H9 (cell line): ENCODE measurements around the gene LFNG. TPM values are rescaled to one million over a fixed set of nuclear protein-coding genes. Genes with fewer than 3 reads are reported as not detected.

Experiments
- DNase-seq: peaks from one replicate; pipeline ENCODE4 v3.0.0-alpha.2; 2017
- H2AFZ ChIP-seq: one replicate; pipeline ENCODE4 v1.6.1; 2013; ENCODE audit warnings: mild to moderate bottlenecking, low read length, control low read depth, moderate library complexity
- H2AK5ac ChIP-seq: 2 replicates; pipeline ENCODE4 v1.6.1; 2013; ENCODE audit warnings: low read length, control low read depth, mixed read lengths; ENCODE audit not compliant: insufficient read length
- H2BK120ac ChIP-seq: one replicate; pipeline ENCODE4 v1.6.1; 2013; ENCODE audit warnings: low read depth, mild to moderate bottlenecking, low read length, control low read depth, inconsistent platforms; ENCODE audit not compliant: poor library complexity, severe bottlenecking
- H2BK12ac ChIP-seq: 2 replicates; pipeline ENCODE4 v1.6.1; 2013; ENCODE audit warnings: low read length, control low read depth, mixed read lengths, low read depth; ENCODE audit not compliant: insufficient read length
- H2BK15ac ChIP-seq: 2 replicates; pipeline ENCODE4 v1.6.1; 2013; ENCODE audit warnings: low read depth, low read length, control low read depth
- H2BK20ac ChIP-seq: one replicate; pipeline ENCODE4 v1.6.1; 2013; ENCODE audit warnings: low read depth, mild to moderate bottlenecking, low read length, control low read depth, inconsistent platforms; ENCODE audit not compliant: poor library complexity, severe bottlenecking
- H2BK5ac ChIP-seq: 2 replicates; pipeline ENCODE4 v1.6.1; 2013; ENCODE audit warnings: low read length, control low read depth, mixed read lengths; ENCODE audit not compliant: insufficient read length
- H3K14ac ChIP-seq: 2 replicates; pipeline ENCODE4 v1.6.1; 2013; ENCODE audit warnings: low read length, control low read depth; ENCODE audit not compliant: insufficient read depth
- H3K18ac ChIP-seq: 2 replicates; pipeline ENCODE4 v1.6.1; 2013; ENCODE audit warnings: low read depth, mild to moderate bottlenecking, mixed read lengths, low read length, control low read depth; ENCODE audit not compliant: insufficient read length
- H3K23ac ChIP-seq: 2 replicates; pipeline ENCODE4 v1.6.1; 2013; ENCODE audit warnings: low read length, control low read depth, mixed read lengths, low read depth; ENCODE audit not compliant: insufficient read length
- H3K23me2 ChIP-seq: 2 replicates; pipeline ENCODE4 v1.6.1; 2013; ENCODE audit warnings: low read depth, mild to moderate bottlenecking, mixed read lengths, low read length, control low read depth; ENCODE audit not compliant: insufficient read length, poor library complexity, severe bottlenecking
- H3K27ac ChIP-seq: 2 replicates; pipeline ENCODE4 v1.5.1; 2013; ENCODE audit warnings: low read length, control low read depth, mixed read lengths, low read depth; ENCODE audit not compliant: insufficient read length
- H3K27me3 ChIP-seq: 2 replicates; pipeline ENCODE4 v1.6.1; 2013; ENCODE audit warnings: low read length, control low read depth, inconsistent platforms; ENCODE audit not compliant: insufficient read depth
- H3K4ac ChIP-seq: 2 replicates; pipeline ENCODE4 v1.6.1; 2013; ENCODE audit warnings: low read depth, mild to moderate bottlenecking, control low read depth, inconsistent platforms, low read length, moderate library complexity
- H3K4me1 ChIP-seq: 2 replicates; pipeline ENCODE4 v1.6.1; 2013; ENCODE audit warnings: low read length, control low read depth, inconsistent platforms; ENCODE audit not compliant: insufficient read depth
- H3K4me2 ChIP-seq: 2 replicates; pipeline ENCODE4 v1.6.1; 2013; ENCODE audit warnings: low read length, control low read depth, mixed read lengths; ENCODE audit not compliant: insufficient read length, insufficient read depth
- H3K56ac ChIP-seq: 2 replicates; pipeline ENCODE4 v1.6.1; 2013; ENCODE audit warnings: low read depth, mild to moderate bottlenecking, mixed read lengths, low read length, control low read depth; ENCODE audit not compliant: insufficient read length
- H3K79me1 ChIP-seq: 2 replicates; pipeline ENCODE4 v1.6.1; 2013; ENCODE audit warnings: low read depth, mild to moderate bottlenecking, moderate library complexity, low read length, control low read depth, inconsistent platforms; ENCODE audit not compliant: insufficient read depth, poor library complexity, severe bottlenecking
- H3K79me2 ChIP-seq: 2 replicates; pipeline ENCODE4 v1.6.1; 2013; ENCODE audit warnings: low read length, control low read depth, inconsistent platforms; ENCODE audit not compliant: insufficient read depth
- H3K9ac ChIP-seq: 2 replicates; pipeline ENCODE4 v1.6.1; 2013; ENCODE audit warnings: low read length, control low read depth, mixed read lengths; ENCODE audit not compliant: insufficient read length; ENCODE audit errors: extremely low read depth
- H3K9me3 ChIP-seq: one replicate; pipeline ENCODE4 v1.6.1; 2013; ENCODE audit warnings: low read depth, low read length, inconsistent platforms; ENCODE audit not compliant: control insufficient read depth
- H3T11ph ChIP-seq: one replicate; pipeline ENCODE4 v1.6.1; 2013; ENCODE audit warnings: mild to moderate bottlenecking, low read length, control low read depth, inconsistent platforms
- H4K20me1 ChIP-seq: one replicate; pipeline ENCODE4 v1.6.1; 2013; ENCODE audit not compliant: control insufficient read depth, insufficient read length, insufficient read depth
- H4K5ac ChIP-seq: 2 replicates; pipeline ENCODE4 v1.6.1; 2013; ENCODE audit warnings: low read depth, mild to moderate bottlenecking, mixed read lengths, low read length, control low read depth; ENCODE audit not compliant: insufficient read length
- H4K8ac ChIP-seq: replicated peaks from 2 replicates; pipeline ENCODE4 v1.6.1; 2013; ENCODE audit warnings: low read length, control low read depth, mixed read lengths, low read depth; ENCODE audit not compliant: insufficient read length
- H4K91ac ChIP-seq: 2 replicates; pipeline ENCODE4 v1.6.1; 2013; ENCODE audit warnings: low read depth, mild to moderate bottlenecking, moderate library complexity, mixed read lengths, low read length, control low read depth; ENCODE audit not compliant: insufficient read length
- H3K27ac Mint-ChIP-seq, 3 experiments: 2 replicates in 2 of 3; 3 replicates in 1 of 3; pipeline ENCODE4 v1.8.0; 2020 to 2021; ENCODE audit warnings: mixed read lengths in 3 of 3, mild to moderate bottlenecking in 1 of 3, moderate library complexity in 1 of 3
- H3K27me3 Mint-ChIP-seq: 2 replicates; pipeline ENCODE4 v1.8.0; 2021; ENCODE audit warnings: low read depth, mild to moderate bottlenecking, moderate library complexity, mixed read lengths
- H3K36me3 Mint-ChIP-seq, 3 experiments: 2 replicates in 2 of 3; 3 replicates in 1 of 3; pipeline ENCODE4 v1.8.0; 2020 to 2021; ENCODE audit warnings: low read depth in 3 of 3, mixed read lengths in 3 of 3; ENCODE audit not compliant: insufficient read depth in 1 of 3
- H3K4me1 Mint-ChIP-seq, 2 experiments: 2 replicates each; pipeline ENCODE4 v1.8.0; 2020; ENCODE audit warnings: mixed read lengths in 2 of 2
- H3K4me3 Mint-ChIP-seq, 2 experiments: 2 replicates in 1 of 2; 3 replicates in 1 of 2; pipeline ENCODE4 v1.8.0; 2020 to 2021; ENCODE audit warnings: mild to moderate bottlenecking in 2 of 2, mixed read lengths in 2 of 2, moderate library complexity in 1 of 2
- H3K9me3 Mint-ChIP-seq, 2 experiments: 2 replicates in 1 of 2; 3 replicates in 1 of 2; pipeline ENCODE4 v1.8.0; 2020; ENCODE audit warnings: mild to moderate bottlenecking in 2 of 2, mixed read lengths in 2 of 2, moderate library complexity in 1 of 2
- CTCF ChIP-seq: fragments of 200-600 bp; sonication (generic); conservative IDR thresholded peaks from 3 replicates; pipeline ENCODE4 v1.8.0; 2021; ENCODE audit warnings: antibody characterized with exemption, mild to moderate bottlenecking
- WGBS: extraction: QIAGEN DNeasy Blood & Tissue Kit; methylation state at CpG from one replicate; pipeline ENCODE4 v1.1.7; 2013; ENCODE audit warnings: missing lambda C conversion rate, low lambda C conversion rate, mixed read lengths; ENCODE audit not compliant: insufficient read length; ENCODE audit errors: extremely low coverage; 5-methylcytosine and 5-hydroxymethylcytosine counted together
- total RNA-seq: library from RNA; stranded (reverse); gene quantifications from 2 replicates; pipeline ENCODE4 v1.2.1, GENCODE V29; 2021

Gene LFNG
- total RNA-seq, 1 experiment from 2014 or later = 52.9 TPM

DNA sequence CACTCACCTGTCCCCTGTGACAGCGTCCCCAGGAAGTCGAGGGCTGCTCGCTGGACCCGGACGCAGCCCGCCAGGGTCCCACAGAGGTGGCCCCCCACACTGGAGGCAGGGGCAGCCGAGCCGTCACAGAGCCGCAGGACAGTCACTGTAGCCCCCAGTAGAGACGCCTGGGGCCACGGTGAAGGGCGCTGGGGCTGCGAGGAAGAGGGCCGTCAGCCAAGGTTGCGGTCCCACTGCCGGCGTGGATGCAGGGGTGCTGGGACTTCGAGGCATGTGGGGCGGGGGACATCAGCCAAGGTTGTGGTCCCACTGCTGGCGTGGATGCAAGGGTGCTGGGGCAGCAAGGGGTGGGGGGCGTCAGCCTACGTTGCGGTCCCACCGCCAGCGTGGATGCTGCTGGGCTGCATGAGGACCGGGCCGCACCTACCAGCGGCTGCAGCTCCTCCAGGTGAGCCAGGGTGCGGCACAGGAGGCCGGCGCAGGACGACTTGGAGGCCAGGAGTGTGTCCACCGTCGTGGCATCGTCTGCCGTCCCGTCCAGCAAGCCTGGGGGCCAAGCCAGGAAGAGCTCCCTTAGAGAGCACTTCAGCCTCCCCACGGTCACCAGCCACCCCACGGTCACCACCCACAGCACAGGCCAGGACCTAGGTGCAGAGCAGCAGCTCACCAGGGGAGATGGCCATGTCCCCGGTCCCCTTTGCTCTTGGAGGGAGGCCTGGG is 21.9 kb downstream of the LFNG start:
- no peak for TF ChIP-seq CTCF
- H3K23ac ChIP-seq = no peak overlapping the region
- no peak overlapping the region for H3K27ac ChIP-seq
- no peak overlapping the region for H4K91ac ChIP-seq
- DNase-seq = no peak
- no CpG with 5 or more reads among the region's 40 CpGs for WGBS
- no peak overlapping the region for H2BK120ac ChIP-seq
- H3K79me1 ChIP-seq = no peaks in the 10 kb centered on the region
- no peak overlapping the region for H4K5ac ChIP-seq
- Mint-ChIP-seq H3K36me3 (peaks cover 13 to 51% (median 38%) of the 10 kb centered on the region in 3 experiments), H3K27me3 (no peaks in the 10 kb centered on the region), H3K4me3 (no peak overlapping the region), H3K27ac (no peak overlapping the region), H3K4me1 (no peaks in the 10 kb centered on the region), H3K9me3 (no peaks in the 10 kb centered on the region)
- H2BK20ac ChIP-seq = no peak overlapping the region
- no peak overlapping the region for H3T11ph ChIP-seq
- H3K23me2 ChIP-seq = no peaks in the 10 kb centered on the region
- no peak overlapping the region for H3K14ac ChIP-seq
- no peaks in the 10 kb centered on the region for H3K79me2 ChIP-seq
- no peak overlapping the region for H2AK5ac ChIP-seq
- H2BK12ac ChIP-seq = no peak overlapping the region
- H2AFZ ChIP-seq = no peak overlapping the region
- H2BK15ac ChIP-seq = no peak overlapping the region
- H2BK5ac ChIP-seq = no peak overlapping the region
- no peaks in the 10 kb centered on the region for H3K27me3 ChIP-seq
- no peaks in the 10 kb centered on the region for H3K4me1 ChIP-seq
- H4K20me1 ChIP-seq = no peaks in the 10 kb centered on the region
- no peak overlapping the region for H3K9ac ChIP-seq
- no peak overlapping the region for H3K4ac ChIP-seq
- no peak overlapping the region for H3K56ac ChIP-seq
- no peak overlapping the region for H3K4me2 ChIP-seq
- no peak overlapping the region for H4K8ac ChIP-seq
- H3K18ac ChIP-seq = no peak overlapping the region
- H3K9me3 ChIP-seq = no peaks in the 10 kb centered on the region
